Endodermal cell (in vitro differentiated cells): ENCODE data around the gene MTCH2. TPM values are rescaled to one million over a fixed set of nuclear protein-coding genes. Genes with fewer than 3 reads are reported as not detected.

Source experiments
- DNase-seq: peaks from one replicate; pipeline ENCODE4 v3.0.0-alpha.2; 2017
- H3K27ac ChIP-seq: 2 replicates; pipeline ENCODE4 v1.5.1; 2013; ENCODE audit warnings: mild to moderate bottlenecking, low read depth, low read length, moderate library complexity
- H3K27me3 ChIP-seq: 2 replicates; pipeline ENCODE4 v1.6.1; 2013; ENCODE audit warnings: mild to moderate bottlenecking, low read length, moderate library complexity; ENCODE audit not compliant: insufficient read depth, control insufficient read depth, poor library complexity, severe bottlenecking
- H3K36me3 ChIP-seq: 2 replicates; pipeline ENCODE4 v1.7.0; 2013; ENCODE audit warnings: mild to moderate bottlenecking, low read length, moderate library complexity; ENCODE audit not compliant: control insufficient read depth, insufficient read depth
- H3K4me1 ChIP-seq: one replicate; pipeline ENCODE4 v1.7.0; 2013; ENCODE audit warnings: low read length; ENCODE audit not compliant: control insufficient read depth, insufficient read depth
- H3K4me3 ChIP-seq: 2 replicates; pipeline ENCODE4 v1.5.1; 2013; ENCODE audit warnings: mild to moderate bottlenecking, low read length, moderate library complexity
- H3K9ac ChIP-seq: 2 replicates; pipeline ENCODE4 v1.6.1; 2013; ENCODE audit warnings: mild to moderate bottlenecking, low read length, moderate library complexity; ENCODE audit not compliant: poor library complexity, severe bottlenecking; ENCODE audit errors: extremely low read depth
- H3K9me3 ChIP-seq: 2 replicates; pipeline ENCODE4 v1.6.1; 2013; ENCODE audit warnings: mild to moderate bottlenecking, low read length, moderate library complexity; ENCODE audit not compliant: control insufficient read depth
- H3K27ac Mint-ChIP-seq: 2 replicates; pipeline ENCODE4 v1.8.0; 2020; ENCODE audit warnings: mixed read lengths
- H3K27me3 Mint-ChIP-seq: 2 replicates; pipeline ENCODE4 v1.8.0; 2021; ENCODE audit warnings: mild to moderate bottlenecking, mixed read lengths; ENCODE audit not compliant: insufficient read depth
- H3K36me3 Mint-ChIP-seq: 2 replicates; pipeline ENCODE4 v1.8.0; 2020; ENCODE audit warnings: low read depth, mixed read lengths
- H3K4me1 Mint-ChIP-seq: 2 replicates; pipeline ENCODE4 v1.8.0; 2020; ENCODE audit warnings: mixed read lengths
- H3K4me3 Mint-ChIP-seq: 2 replicates; pipeline ENCODE4 v1.8.0; 2020; ENCODE audit warnings: mild to moderate bottlenecking, moderate library complexity, mixed read lengths
- H3K9me3 Mint-ChIP-seq: 2 replicates; pipeline ENCODE4 v1.8.0; 2020; ENCODE audit warnings: mild to moderate bottlenecking, mixed read lengths
- WGBS, 2 experiments: methylation state at CpG; one replicate each; pipeline versions ENCODE4 v1.1.5 to v1.1.7; 2013; ENCODE audit warnings: missing lambda C conversion rate in 2 of 2, mixed read lengths in 1 of 2; ENCODE audit not compliant: insufficient coverage in 1 of 2, insufficient read length in 1 of 2; 5-methylcytosine and 5-hydroxymethylcytosine counted together
- total RNA-seq, 2 donors: library from RNA; stranded (reverse); fragmentation: NEBNext Ultra II Directional in 1 of 2; extraction: Animal tissue kit (Norgen Biotek cat#: 25700) in 1 of 2; gene quantifications; 2 replicates in 1 of 2; 3 replicates in 1 of 2; pipeline ENCODE4 v1.2.1, GENCODE V29; 2021
- TF ChIP-seq, protein P1 (sequence below): fragments of 200-600 bp; sonication (generic); conservative IDR thresholded peaks from 2 replicates; pipeline ENCODE4 v1.5.0; 2021; ENCODE audit warnings: antibody characterized with exemption, mild to moderate bottlenecking

MTCH2 gene
- total RNA-seq, 2 donors from 2014 or later: 123 to 147 TPM

DNA sequence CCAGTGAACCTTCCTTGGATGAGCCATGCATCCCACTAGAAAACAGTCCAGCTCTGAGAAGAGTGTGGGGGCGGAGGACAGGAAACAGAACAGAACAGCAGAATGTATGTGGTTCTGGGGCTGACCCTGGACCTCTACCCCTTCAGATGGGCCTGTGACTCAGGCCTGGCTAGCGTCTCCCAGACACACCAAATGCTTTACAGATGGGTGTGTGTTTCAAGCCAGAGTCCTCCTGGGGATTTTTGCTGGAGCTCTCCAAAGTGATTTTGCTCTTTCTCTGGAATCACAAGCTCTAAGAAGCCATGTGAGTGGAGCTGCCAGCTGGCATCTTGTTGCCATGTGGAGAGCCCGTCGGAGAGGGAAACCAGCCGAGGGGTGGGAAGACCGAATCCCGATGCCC is 35.0 kb downstream of the MTCH2 start:
- Histone ChIP-seq H3K27me3 (no peaks in the 10 kb centered on the region), H3K36me3 (peaks cover 6% of the 10 kb centered on the region), H3K4me1 (peaks cover 4% of the 10 kb centered on the region), H3K9ac (no peak overlapping the region), H3K27ac (no peak overlapping the region), H3K4me3 (no peak overlapping the region), H3K9me3 (no peaks in the 10 kb centered on the region)
- WGBS, 2 experiments: 92 to 96% methylated on average over 6 to 7 of the region's 7 CpGs
- Mint-ChIP-seq H3K27ac (no peak overlapping the region), H3K9me3 (no peaks in the 10 kb centered on the region), H3K27me3 (no peaks in the 10 kb centered on the region), H3K36me3 (no peaks in the 10 kb centered on the region), H3K4me1 (peaks cover 14% of the 10 kb centered on the region), H3K4me3 (no peak overlapping the region)
- no peak for DNase-seq
- TF ChIP-seq, protein P1, sequence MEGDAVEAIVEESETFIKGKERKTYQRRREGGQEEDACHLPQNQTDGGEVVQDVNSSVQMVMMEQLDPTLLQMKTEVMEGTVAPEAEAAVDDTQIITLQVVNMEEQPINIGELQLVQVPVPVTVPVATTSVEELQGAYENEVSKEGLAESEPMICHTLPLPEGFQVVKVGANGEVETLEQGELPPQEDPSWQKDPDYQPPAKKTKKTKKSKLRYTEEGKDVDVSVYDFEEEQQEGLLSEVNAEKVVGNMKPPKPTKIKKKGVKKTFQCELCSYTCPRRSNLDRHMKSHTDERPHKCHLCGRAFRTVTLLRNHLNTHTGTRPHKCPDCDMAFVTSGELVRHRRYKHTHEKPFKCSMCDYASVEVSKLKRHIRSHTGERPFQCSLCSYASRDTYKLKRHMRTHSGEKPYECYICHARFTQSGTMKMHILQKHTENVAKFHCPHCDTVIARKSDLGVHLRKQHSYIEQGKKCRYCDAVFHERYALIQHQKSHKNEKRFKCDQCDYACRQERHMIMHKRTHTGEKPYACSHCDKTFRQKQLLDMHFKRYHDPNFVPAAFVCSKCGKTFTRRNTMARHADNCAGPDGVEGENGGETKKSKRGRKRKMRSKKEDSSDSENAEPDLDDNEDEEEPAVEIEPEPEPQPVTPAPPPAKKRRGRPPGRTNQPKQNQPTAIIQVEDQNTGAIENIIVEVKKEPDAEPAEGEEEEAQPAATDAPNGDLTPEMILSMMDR: no peak

- Histone ChIP-seq H3K4me3 (no peak overlapping the region), H3K9ac (no peak overlapping the region), H3K36me3 (peaks cover 6% of the 10 kb centered on the region), H3K27me3 (no peaks in the 10 kb centered on the region), H3K27ac (no peak overlapping the region), H3K9me3 (no peaks in the 10 kb centered on the region), H3K4me1 (peaks cover 4% of the 10 kb centered on the region)
- H3K9me3 Mint-ChIP-seq: no peaks in the 10 kb centered on the region
- H3K4me1 Mint-ChIP-seq: peaks cover 14% of the 10 kb centered on the region
- no peak overlapping the region for H3K4me3 Mint-ChIP-seq
- peak; percentile 68 for DNase-seq
- 50 to 57% methylated on average over 5 of the region's 5 CpGs for WGBS, 2 experiments
- TF ChIP-seq, protein P1: no peak
- no peak overlapping the region for H3K27ac Mint-ChIP-seq
- no peaks in the 10 kb centered on the region for H3K36me3 Mint-ChIP-seq
- no peaks in the 10 kb centered on the region for H3K27me3 Mint-ChIP-seq
These were observed 35.6 kb downstream of the MTCH2 start for GRCh38 chr11:47606731-47607130.

GRCh38 chr11:47605921-47606320 is 36.4 kb downstream of the MTCH2 start:
- Mint-ChIP-seq H3K36me3 (no peaks in the 10 kb centered on the region), H3K4me3 (no peak overlapping the region), H3K27ac (no peak overlapping the region), H3K4me1 (peaks cover 14% of the 10 kb centered on the region), H3K27me3 (no peaks in the 10 kb centered on the region), H3K9me3 (no peaks in the 10 kb centered on the region)
- WGBS, 2 experiments: 85 to 100% methylated on average over 3 of the region's 3 CpGs
- no peaks in the 10 kb centered on the region for H3K27me3 ChIP-seq
- H3K36me3 ChIP-seq: no peaks in the 10 kb centered on the region
- peaks cover 4% of the 10 kb centered on the region for H3K4me1 ChIP-seq
- H3K4me3 ChIP-seq: no peak overlapping the region
- DNase-seq: no peak
- H3K9ac ChIP-seq: no peak overlapping the region
- H3K27ac ChIP-seq: no peak overlapping the region
- TF ChIP-seq, protein P1: no peak
- H3K9me3 ChIP-seq: no peaks in the 10 kb centered on the region
